Endothelial cell of umbilical vein (primary cell): ENCODE measurements around the gene PKD2. TPM values are rescaled to one million over a fixed set of nuclear protein-coding genes. Genes with fewer than 3 reads are reported as not detected.

Experiments used
- BruUV-seq: library from RNA; stranded (reverse); fragments of 400-500 nt; replicated peaks from 2 replicates; lab custom pipeline; 2021; lab: Mats Ljungman, UMichigan
- CTCF ChIA-PET: fragments of 300-600, 350-600 bp; sonication (Branson Sonifier 250); formaldehyde crosslinking; loops from one replicate; lab custom pipeline; 2021; ENCODE audit warnings: antibody characterized with exemption, inconsistent platforms; lab: Charles Lee
- POLR2A ChIA-PET: fragments of 300-600, 350-600 bp; sonication (Branson Sonifier 250); formaldehyde crosslinking; loops from one replicate; lab custom pipeline; 2021; ENCODE audit warnings: antibody characterized with exemption, inconsistent platforms; lab: Charles Lee
- DNase-seq: peaks from one replicate; pipeline ENCODE4 v3.0.0-alpha.2; 2011; ENCODE audit warnings: low read depth, low spot score
- FAIRE-seq: peaks from 2 replicates; lab custom pipeline; 2011; peaks lifted over from hg19 to GRCh38; lab: Jason Lieb, UNC
- H2AFZ ChIP-seq: 2 replicates; pipeline ENCODE4 v1.6.0; 2012; ENCODE audit warnings: low read depth, low read length, control low read depth, inconsistent platforms
- H3K27ac ChIP-seq: 2 replicates; pipeline ENCODE4 v1.5.1; 2011; ENCODE audit warnings: low read depth, mild to moderate bottlenecking, control low read depth, low read length, moderate library complexity; ENCODE audit not compliant: insufficient read depth
- H3K27me3 ChIP-seq, 2 experiments: 2 replicates each; pipeline versions ENCODE4 v1.6.0 to v1.6.1; 2011; ENCODE audit warnings: low read length in 2 of 2, mixed read lengths in 1 of 2; ENCODE audit not compliant: control insufficient read depth in 2 of 2, insufficient read depth in 2 of 2
- H3K36me3 ChIP-seq, 2 experiments: 2 replicates in 1 of 2; 3 replicates in 1 of 2; pipeline ENCODE4 v1.5.1; 2011; ENCODE audit warnings: low read length in 2 of 2, mild to moderate bottlenecking in 1 of 2, moderate library complexity in 1 of 2; ENCODE audit not compliant: control insufficient read depth in 2 of 2, insufficient read depth in 2 of 2; ENCODE audit errors: extremely low read depth in 1 of 2
- H3K4me1 ChIP-seq: 3 replicates; pipeline ENCODE4 v1.5.1; 2011; ENCODE audit warnings: mild to moderate bottlenecking, low read length; ENCODE audit not compliant: control insufficient read depth, insufficient read depth; ENCODE audit errors: extremely low read depth
- H3K4me2 ChIP-seq: 2 replicates; pipeline ENCODE4 v1.6.1; 2011; ENCODE audit warnings: low read length, control low read depth, mixed read lengths; ENCODE audit not compliant: insufficient read depth
- H3K4me3 ChIP-seq, 3 experiments: fragments of 200-600 bp in 1 of 3; sonication (generic), shearing (Covaris generic) in 1 of 3; replicated peaks in 1 of 3; 2 replicates each; pipeline ENCODE4 v1.5.1; 2011 to 2016; ENCODE audit warnings: control low read depth in 3 of 3, low read length in 3 of 3, mild to moderate bottlenecking in 2 of 3, inconsistent platforms in 1 of 3, low read depth in 1 of 3, moderate library complexity in 1 of 3; ENCODE audit not compliant: insufficient read depth in 1 of 3
- H3K79me2 ChIP-seq: 2 replicates; pipeline ENCODE4 v1.6.0; 2012; ENCODE audit warnings: low read length, inconsistent platforms; ENCODE audit not compliant: control insufficient read depth, insufficient read depth
- H3K9ac ChIP-seq: replicated peaks from 2 replicates; pipeline ENCODE3; 2011; ENCODE audit warnings: low read length, control low read depth; ENCODE audit not compliant: insufficient read depth; ENCODE audit errors: extremely low read depth
- H3K9me1 ChIP-seq: replicated peaks from 3 replicates; pipeline ENCODE4 v1.6.0; 2011; ENCODE audit warnings: mild to moderate bottlenecking, low read length; ENCODE audit not compliant: control insufficient read depth, insufficient read depth; ENCODE audit errors: extremely low read depth
- H3K9me3 ChIP-seq: replicated peaks from 2 replicates; pipeline ENCODE4 v1.5.1; 2012; ENCODE audit warnings: low read length, inconsistent platforms; ENCODE audit not compliant: control insufficient read depth, insufficient read depth
- H4K20me1 ChIP-seq: replicated peaks from 2 replicates; pipeline ENCODE3; 2011; ENCODE audit warnings: mild to moderate bottlenecking, low read length; ENCODE audit not compliant: control insufficient read depth, insufficient read depth; ENCODE audit errors: extremely low read depth
- EZH2 ChIP-seq: IDR thresholded peaks from 2 replicates; pipeline ENCODE4 v1.6.1; 2012; ENCODE audit warnings: borderline replicate concordance, low read depth, mild to moderate bottlenecking, moderate library complexity, low read length, inconsistent platforms; ENCODE audit not compliant: severe bottlenecking
- FOS ChIP-seq: IDR thresholded peaks from 2 replicates; pipeline ENCODE4 v1.6.1; 2011; ENCODE audit warnings: mild to moderate bottlenecking, low read length, moderate library complexity, borderline replicate concordance; ENCODE audit not compliant: insufficient read depth
- GATA2 ChIP-seq: IDR thresholded peaks from 2 replicates; pipeline ENCODE4 v1.7.0; 2011; ENCODE audit warnings: low read depth, mild to moderate bottlenecking, moderate library complexity, mixed read lengths, low read length; ENCODE audit not compliant: insufficient read length, insufficient read depth
- JUN ChIP-seq: IDR thresholded peaks from 2 replicates; pipeline ENCODE4 v1.6.1; 2011; ENCODE audit warnings: borderline replicate concordance, low read depth; ENCODE audit not compliant: insufficient read length, insufficient read depth
- MYC ChIP-seq: IDR thresholded peaks from one replicate; pipeline ENCODE4 v1.6.1; 2011; ENCODE audit warnings: mild to moderate bottlenecking, low read depth, low read length
- POLR2A ChIP-seq: IDR thresholded peaks from 2 replicates; pipeline ENCODE4 v1.6.1; 2012; ENCODE audit warnings: low read depth, mild to moderate bottlenecking, control low read depth, low read length
- POLR2AphosphoS5 ChIP-seq: IDR thresholded peaks from 2 replicates; pipeline ENCODE4 v1.6.1; 2012; ENCODE audit warnings: low read depth, mild to moderate bottlenecking, control low read depth, low read length, moderate library complexity; ENCODE audit not compliant: insufficient read depth
- dilution Hi-C: fragments of 300-500 bp; cut with MboI; formaldehyde crosslinking; loops from one replicate; pipeline ENCODE4 v1.15.0; 2019; ENCODE audit warnings: low sequenced_read_pairs; ENCODE audit not compliant: extremely low pct_ligation_motif_present
- intact Hi-C: fragments of 100-400 bp; cut with micrococcal nuclease; formaldehyde crosslinking; loops from one replicate; pipeline ENCODE4 v1.10.0; 2022
- polyA plus RNA-seq, 4 experiments: library from polyadenylated mRNA; depleted of rRNA in 3 of 4; stranded (reverse) in 3 of 4; unstranded in 1 of 4; fragments of >200 nt; gene quantifications; 2 replicates each; pipeline versions ENCODE4 v1.2.1 to v1.2.3, GENCODE V29; 2011 to 2012; ENCODE audit warnings: missing spikeins in 1 of 4
- total RNA-seq: library from RNA; stranded (reverse); gene quantifications from 2 replicates; pipeline ENCODE4 v1.2.3, GENCODE V29; 2021
- TF ChIP-seq, protein P1 (sequence below): IDR thresholded peaks from 2 replicates; pipeline ENCODE4 v1.6.1; 2011; ENCODE audit not compliant: insufficient read depth, insufficient read length
- TF ChIP-seq, protein P2 (sequence below), 2 donors: IDR thresholded peaks; 1 replicate in 1 of 2; 2 replicates in 1 of 2; pipeline ENCODE4 v1.5.1; 2011; ENCODE audit warnings: low read length in 2 of 2, mild to moderate bottlenecking in 2 of 2, moderate library complexity in 2 of 2, control low read depth in 1 of 2, inconsistent platforms in 1 of 2, low read depth in 1 of 2; ENCODE audit not compliant: insufficient read depth in 1 of 2; ENCODE audit errors: extremely low read depth in 1 of 2

Gene PKD2
- total and polyA plus RNA-seq, 2 donors (not counting 3 experiments of a cell fraction or from before 2014, with no cell fraction given): 23.1 to 27.0 TPM

DNA sequence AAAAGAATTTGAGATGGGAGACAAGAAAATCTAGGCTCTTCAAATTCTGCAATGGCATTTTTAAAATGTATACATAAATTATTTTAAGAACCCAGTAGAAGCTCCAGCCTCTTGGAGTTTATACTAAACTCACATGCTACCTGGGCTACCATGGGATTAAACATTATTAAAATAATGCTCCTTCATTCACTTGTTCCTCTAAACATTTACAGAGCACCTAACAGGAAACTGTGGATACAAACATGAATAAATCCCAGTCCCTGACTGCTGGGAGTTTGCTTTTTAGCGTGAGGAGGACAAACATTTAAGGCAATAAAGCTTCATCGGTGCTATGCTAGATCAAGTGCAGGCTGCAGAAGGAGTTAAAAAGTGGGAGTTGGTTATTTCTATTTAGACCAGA, 37.3 kb upstream of the PKD2 start:
- ChIA-PET CTCF (interaction anchor here (4.9 to 11.9 kb wide), 2 partner anchors 14 to 118 kb away, joined by 38 to 412 read pairs; no protein-coding TSS in a partner anchor), POLR2A (no interaction called here)
- Histone ChIP-seq H3K9me1 (no peaks in the 10 kb centered on the region), H3K9me3 (no peaks in the 10 kb centered on the region), H3K27me3 (no peaks in the 10 kb centered on the region), H4K20me1 (no peaks in the 10 kb centered on the region), H3K79me2 (no peaks in the 10 kb centered on the region), H3K9ac (no peak overlapping the region), H2AFZ (no peak overlapping the region), H3K27ac (no peak overlapping the region), H3K4me2 (no peak overlapping the region), H3K4me1 (peaks cover 13% of the 10 kb centered on the region), H3K36me3 (no peaks in the 10 kb centered on the region), H3K4me3 (no peak overlapping the region)
- dilution Hi-C loops (no loop called here), intact Hi-C loops (no loop called here)
- no TSS peak for BruUV-seq
- FAIRE-seq: no peak
- DNase-seq: no peak
- TF ChIP-seq FOS (no peak), JUN (no peak), EZH2 (no peak), POLR2AphosphoS5 (no peak), GATA2 (no peak), POLR2A (no peak), MYC (no peak)
- TF ChIP-seq, protein P1, sequence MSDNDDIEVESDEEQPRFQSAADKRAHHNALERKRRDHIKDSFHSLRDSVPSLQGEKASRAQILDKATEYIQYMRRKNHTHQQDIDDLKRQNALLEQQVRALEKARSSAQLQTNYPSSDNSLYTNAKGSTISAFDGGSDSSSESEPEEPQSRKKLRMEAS: no peak
- TF ChIP-seq, protein P2, sequence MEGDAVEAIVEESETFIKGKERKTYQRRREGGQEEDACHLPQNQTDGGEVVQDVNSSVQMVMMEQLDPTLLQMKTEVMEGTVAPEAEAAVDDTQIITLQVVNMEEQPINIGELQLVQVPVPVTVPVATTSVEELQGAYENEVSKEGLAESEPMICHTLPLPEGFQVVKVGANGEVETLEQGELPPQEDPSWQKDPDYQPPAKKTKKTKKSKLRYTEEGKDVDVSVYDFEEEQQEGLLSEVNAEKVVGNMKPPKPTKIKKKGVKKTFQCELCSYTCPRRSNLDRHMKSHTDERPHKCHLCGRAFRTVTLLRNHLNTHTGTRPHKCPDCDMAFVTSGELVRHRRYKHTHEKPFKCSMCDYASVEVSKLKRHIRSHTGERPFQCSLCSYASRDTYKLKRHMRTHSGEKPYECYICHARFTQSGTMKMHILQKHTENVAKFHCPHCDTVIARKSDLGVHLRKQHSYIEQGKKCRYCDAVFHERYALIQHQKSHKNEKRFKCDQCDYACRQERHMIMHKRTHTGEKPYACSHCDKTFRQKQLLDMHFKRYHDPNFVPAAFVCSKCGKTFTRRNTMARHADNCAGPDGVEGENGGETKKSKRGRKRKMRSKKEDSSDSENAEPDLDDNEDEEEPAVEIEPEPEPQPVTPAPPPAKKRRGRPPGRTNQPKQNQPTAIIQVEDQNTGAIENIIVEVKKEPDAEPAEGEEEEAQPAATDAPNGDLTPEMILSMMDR (IDR thresholded peaks at IDR 0.05; ENCODE audit: extremely low read depth in 1 of 2, insufficient read depth in 1 of 2, low read depth in 1 of 2, low read length in 2 of 2): no peak
